Activated T-cell treated with anti-CD3 and anti-CD28 coated beads for 48 hours (primary cell): ENCODE data around the gene COIL.
"Not testable (repeated sequence)": the region's sequence is repeated elsewhere in the genome, so short reads cannot be mapped to it uniquely, and the experiment has no call there.

Experiments used
- DNase-seq: peaks from one replicate; pipeline ENCODE4 v3.0.0-alpha.2; 2020; ENCODE audit warnings: low read depth

Gene COIL

DNA sequence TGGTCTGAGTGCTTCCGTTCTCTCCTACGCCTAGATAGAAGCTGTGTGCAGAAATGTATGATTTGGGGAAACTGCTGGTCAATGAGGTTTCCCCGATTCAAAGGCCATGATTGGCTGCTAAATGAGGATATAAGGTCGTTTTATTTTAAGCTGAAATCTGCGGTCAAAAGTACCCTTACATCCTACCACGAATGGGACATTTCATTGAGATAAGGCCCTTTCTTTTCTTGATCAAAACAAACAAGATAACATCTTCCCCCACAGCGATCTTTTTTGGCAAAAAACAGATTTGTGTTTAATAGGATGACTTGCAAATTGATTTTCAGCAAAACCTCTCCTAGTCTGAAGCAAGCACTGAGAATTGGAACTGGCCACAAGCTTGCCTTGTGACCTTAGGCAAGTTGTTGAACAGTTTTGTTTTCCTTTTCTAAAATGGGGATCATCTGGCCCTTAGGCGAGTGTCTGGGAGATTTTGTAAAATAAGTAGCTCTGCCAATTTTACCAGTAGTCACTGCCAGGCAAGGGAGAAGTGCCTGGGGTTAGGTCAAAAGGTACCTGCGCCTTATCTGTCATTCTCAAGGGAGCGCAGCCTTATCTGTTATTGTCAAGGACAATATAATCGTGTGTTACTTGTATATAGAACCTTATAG is 17.7 kb upstream of the COIL start:
- no peak for DNase-seq

DNA sequence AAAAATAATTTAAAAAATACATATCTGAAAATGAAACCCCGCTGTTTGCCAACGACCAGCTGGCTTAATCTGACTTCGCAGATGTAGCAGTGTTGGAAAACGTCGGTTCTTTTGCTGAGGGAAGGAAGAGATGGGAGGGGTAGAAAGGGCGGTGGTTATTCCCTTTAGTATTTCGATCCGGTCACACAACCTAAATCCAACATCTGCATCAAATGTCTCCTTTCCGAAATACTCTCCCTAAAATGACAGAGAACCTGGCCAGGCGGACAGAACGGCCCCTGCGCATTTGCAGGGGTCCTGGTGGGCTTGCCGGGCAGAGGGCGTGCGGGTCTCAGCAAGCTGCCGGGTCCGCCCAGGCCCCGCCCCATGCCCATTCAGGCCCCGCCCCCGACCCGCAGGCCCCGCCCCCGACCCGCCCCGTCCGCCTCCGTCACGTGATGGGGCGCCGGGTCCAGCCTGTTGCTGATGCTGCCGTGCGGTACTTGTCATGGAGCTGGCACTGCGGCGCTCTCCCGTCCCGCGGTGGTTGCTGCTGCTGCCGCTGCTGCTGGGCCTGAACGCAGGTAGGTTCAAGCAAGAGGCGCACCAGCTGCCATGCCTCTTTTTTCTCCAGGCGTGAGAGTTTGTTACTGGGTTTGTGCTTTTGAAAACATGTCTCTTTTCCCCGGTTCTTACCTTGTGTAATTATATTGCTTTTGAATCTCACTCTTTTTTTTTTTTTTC is 17.0 kb upstream of the COIL start, which contains the start of gene SCPEP1:
TSS of gene SCPEP1 (plus strand) at position 459 of the 723 bp plus-strand sequence. CDS start at position 488, 29 bp downstream.
- DNase-seq, result peak; percentile 79

DNA sequence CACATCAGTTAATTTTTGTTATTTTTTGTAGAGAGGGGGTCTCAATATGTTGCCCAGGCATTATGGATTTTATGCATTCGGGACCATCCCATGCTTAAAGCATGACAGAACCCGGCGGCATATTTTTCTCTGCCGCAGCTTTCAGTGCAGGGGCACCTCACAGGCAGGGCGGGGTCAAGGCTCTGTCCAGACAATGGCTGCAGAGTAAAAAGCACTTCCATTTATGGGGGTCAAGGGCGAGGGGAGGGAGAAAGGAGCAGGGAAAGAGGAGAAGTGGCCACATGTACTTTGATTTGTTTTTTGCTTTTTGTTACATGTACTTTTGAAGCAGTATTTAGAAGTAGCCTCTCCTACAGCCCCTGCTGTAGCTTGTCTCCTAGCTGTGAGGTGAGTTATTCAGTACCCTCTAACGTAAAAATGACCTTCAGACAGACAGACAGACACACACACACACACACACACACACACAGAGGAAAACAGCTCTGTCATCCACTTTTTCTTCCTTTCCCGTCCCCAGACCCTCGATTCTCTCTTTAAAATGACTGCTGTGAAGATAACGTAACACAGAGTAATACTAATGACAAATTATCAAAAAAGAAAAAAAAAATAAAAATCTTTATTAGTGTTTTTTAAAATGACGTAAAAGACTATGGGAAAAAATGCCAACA is 16.2 kb upstream of the COIL start:
- no peak for DNase-seq

DNA sequence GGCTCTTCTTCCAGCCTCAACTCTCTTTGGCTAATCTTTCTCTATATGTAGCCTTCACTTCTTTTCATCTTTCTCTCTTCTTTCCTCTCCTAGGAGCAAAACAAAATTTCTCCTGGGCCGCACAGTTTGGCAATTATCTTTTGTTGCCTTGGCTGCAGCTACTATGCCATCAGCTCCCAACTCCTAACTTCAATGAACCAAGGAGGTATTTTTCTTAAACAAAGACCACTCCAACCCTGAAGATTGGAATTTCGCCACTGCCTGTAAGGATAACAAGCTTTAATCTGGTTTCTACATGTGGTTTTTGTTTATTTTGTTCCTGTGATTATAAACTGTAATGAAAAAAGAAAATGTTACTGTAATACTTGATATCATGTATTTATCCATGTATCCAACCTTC is 14.8 kb upstream of the COIL start:
- no peak for DNase-seq

DNA sequence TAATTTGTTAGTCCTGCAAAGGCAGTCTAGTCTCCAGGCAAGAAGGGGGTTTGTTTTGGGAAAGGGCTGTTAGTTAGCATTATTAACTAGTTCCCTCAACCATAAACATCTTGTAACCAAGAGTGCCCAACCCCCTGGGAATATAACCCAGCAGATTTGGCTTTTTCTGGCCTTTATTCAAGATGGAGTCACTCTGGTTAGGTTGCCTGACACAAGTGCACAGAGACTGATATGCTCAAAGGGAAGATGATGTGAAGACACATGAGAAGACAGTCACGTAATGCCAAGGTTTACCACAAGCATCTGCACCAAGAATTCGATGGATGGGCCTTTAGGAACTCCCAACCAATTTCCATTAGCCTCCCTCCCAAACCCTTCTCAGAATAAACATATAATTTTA is 13.2 kb upstream of the COIL start:
- DNase-seq, result no peak

DNA sequence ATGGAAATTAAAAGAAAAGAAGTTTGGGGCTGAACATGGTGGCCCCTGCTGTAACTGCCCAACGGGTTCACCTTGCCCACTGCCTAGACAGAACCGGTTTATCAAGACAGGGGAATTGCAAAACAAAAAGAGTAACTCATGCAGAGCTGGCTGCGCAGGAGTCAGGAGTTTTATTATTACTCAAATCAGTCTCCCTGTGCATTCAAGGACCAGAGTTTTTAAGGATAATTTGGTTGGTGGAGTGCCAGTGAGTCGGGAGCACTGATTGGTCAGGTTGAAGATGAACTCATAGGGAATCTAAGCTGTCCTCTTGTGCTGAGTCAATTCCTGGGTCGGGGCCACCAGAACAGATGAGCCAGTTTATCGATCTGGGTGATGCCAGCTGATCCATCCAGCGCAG is 12.7 kb upstream of the COIL start:
- DNase-seq, result no peak

DNA sequence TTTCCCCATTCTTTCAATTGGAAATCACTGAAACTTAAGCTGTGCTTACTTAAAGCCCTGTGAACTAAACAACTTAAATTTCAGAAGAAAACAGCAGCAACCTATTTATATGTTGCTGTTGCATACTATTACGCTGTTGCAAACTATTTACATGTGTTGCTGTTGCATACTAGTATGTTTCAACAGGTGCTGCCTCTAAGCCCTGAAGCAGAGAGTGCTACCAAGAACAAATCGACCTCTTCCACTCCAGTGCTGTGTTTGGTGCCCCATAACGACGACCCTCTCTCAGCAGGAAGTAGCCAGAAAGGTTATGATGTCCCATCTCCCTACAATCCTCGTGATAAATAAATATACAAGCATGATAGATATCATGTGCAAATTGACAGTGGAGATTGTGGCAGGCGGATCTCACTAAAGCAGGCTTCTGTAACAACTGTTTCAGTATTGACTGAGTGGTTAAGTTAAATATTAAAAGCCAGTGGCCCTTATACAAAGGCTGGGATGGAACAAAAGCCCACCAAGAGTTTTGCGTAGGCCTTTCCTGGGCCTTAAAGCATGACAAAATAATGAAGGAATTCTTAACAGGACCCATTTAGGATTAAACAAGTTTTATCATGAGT is 11.4 kb upstream of the COIL start:
- no peak for DNase-seq

DNA sequence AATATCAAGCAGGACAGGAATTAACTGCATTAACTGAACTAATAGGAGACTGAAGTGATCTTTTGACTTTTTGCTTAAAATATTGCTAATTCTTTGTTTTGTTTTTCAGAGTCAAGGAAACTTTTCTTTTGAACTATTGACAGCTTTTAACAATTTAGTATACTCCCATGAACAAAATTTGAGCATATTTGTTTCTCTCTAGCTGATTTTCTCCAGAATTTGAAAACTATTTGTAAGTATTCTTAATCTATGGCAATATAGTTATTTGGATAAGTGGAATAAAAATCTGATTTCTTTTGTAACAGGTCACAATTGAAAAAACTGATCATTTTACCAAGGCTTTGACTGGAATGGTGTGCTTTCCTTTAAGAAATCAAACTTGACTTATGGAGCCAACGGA is 10.1 kb upstream of the COIL start:
- DNase-seq, result no peak

DNA sequence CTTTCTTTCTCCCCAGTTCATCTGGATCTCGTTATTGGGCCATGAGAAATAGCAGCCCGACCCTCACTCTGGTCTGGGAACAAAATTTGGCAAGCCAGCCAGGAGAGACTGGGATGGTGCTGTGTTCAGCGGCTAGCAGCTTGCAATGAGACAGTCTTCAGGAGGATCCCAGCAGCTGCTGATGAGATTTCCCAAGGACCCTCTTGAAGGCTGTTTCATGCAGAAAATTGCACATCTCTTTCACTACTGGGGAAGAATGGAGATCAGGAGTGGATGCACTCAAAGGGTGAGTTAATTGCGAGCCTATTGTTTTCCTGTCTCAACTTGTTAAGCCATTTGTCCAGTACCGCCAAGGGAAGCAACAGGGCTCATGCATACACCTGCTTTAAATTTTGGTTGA is 5.5 kb upstream of the COIL start:
- no peak for DNase-seq

DNA sequence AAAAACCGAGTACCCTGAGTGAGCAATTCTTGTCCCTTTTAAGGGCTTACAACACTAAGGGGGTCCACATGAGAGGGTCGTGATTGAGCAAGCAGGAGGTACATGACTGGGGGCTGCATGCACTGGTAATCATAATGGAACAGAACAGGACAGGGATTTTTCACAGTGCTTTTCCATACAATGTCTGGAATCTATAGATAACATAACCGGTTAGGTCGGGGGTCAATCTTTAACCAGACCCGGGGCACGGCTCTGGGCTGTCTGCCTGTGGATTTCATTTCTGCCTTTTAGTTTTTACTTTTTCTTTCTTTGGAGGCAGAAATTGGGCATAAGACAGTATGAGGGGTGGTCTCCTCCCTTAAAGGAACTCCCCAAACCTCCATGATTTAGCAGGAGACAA is 4.8 kb upstream of the COIL start:
- not testable (repeated sequence) for DNase-seq

DNA sequence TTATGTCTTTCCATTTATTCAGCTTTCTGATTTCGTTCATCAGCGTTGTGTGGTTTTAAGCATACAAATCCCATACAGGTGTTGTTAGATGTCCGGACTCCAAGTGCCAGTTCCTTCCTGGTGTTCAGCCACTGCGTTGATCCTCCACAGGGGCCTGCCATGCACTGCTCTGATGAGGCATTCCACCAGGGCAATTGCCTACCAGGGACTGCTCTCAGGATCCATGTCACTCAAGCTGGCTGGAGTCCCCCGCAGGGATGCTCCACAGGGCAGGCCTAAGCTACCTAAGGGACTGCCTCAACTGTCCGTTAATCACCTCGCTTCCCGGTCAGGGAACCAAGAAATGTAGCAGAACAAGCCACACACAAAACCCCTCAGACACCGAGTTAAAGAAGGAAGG is 4.4 kb upstream of the COIL start:
- not testable (repeated sequence) for DNase-seq

DNA sequence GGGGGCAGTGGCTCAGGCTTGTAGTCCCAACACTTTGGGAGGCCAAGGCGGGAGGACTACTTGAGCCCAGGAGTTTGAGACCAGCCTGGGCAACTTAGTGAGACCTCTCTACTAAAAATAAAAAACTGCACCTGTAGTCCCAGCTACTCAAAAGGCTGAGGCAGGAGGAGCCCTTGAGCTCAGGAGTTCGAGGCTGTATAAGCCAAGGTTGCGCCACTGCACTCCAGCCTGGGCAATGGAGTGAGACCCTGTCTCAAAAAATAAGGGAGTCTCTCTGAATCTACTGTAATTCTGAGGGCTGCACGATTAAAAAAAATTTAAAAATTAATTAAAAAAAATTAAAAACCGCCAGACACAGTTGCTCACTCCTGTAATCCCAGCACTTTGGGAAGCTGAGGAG is 3.9 kb downstream of the COIL start:
- no peak for DNase-seq

DNA sequence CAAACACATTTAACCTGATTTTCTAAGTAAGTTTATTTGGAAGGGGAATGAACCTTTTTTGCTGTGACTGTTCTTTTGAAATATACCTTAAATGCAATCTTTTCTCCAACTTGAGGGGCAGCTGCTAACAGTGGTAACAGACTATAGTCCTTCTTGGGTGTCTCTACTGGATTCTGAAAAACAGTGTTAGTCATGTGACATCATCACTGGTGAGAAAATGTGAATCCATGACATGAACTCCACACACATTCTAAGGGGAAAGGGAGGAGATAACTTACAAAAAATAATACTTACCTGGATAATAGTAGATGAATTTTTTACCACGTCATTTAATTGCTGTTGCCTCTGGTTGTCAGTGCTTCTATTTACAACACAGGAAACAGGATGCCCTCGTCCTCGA is 11.3 kb downstream of the COIL start:
- no peak for DNase-seq

DNA sequence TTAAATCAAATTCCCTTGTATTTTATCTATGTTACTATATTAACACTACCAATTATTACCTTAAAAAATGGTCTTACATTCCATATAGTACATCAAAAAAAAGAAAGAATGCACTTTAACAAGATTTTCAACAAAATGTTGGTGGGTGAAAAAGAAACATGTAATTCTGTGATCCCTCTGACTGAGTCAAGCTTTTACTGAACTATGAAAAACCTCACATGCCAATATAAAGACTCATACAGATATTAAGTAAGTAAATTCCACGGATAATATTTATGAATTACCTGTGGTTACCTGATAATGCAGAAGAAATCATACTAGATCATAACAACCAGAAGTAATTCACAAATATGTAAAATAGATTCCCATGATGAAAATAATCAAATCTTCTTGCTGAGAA is 12.4 kb downstream of the COIL start:
- DNase-seq, result no peak

DNA sequence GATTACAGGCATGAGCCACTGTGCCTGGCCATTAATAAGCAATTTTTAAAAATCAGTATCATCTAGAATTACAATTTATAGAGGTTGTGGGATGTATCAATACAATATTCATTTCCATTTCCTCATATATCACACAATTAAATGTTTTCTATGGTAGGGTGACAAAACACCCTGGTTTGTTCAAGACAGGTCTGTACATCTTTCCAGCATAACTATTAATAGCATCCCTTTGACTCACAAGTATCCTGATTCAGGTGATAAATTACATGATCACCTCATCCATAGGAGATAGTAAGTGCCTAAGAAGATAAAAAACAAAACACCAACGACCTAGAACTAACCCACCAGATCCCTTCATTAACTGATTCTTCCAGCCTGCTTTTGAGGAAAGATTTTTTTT is 13.1 kb downstream of the COIL start:
- DNase-seq, result no peak

DNA sequence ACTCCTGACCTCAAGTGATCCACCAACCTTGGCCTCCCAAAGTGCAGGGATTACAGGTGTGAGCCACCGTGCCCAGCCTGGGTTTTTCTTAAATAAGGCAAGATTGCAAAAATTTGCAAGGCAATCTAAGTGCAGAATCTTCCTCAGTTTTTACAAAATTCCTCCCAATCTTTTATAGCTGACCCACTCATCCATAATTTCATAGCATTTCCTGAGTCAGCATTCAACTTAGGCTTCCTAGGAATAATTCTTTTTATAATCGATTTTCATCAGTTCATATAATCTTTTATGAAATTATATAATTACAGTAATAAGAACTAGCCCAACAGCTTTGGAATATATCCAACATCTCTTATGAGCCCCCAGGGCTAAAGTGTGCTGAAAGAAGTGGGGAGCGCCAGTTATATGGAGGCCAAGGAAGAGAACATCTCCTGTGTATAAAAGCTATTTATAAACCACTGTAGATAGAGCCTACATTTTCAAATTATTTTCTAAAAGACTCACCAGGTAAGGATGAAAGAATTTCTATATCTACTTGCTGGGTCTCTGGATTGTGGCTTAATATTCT is 14.8 kb downstream of the COIL start:
- DNase-seq, result no peak

DNA sequence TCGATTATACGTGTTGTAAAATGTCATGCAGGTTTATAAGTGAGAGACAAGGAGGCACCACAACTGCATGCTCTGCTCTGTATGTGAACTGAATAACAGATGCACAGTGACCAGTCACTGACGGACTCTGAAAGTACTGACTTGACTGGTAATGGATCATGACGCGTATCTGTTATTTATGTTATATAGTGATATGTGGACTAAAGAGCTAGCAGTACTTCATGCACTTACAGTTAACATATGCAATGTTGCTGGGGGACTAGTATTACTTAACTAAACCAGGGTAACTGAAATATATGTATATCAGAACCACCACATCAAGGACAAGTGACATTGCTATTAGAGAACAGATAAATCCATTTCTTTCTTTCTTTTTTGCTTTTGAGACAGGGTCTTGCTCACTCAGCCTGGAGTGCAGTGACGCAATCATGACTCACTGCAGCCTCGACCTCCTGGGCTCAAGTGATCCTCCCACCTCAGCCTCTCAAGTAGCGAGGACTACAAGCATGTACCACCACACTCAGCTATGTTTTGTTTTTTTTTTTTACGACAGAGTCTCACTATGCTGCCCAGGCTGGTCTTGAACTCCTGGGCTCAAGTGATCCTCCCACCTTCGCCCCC is 17.2 kb downstream of the COIL start:
- DNase-seq, result peak; percentile 9

DNA sequence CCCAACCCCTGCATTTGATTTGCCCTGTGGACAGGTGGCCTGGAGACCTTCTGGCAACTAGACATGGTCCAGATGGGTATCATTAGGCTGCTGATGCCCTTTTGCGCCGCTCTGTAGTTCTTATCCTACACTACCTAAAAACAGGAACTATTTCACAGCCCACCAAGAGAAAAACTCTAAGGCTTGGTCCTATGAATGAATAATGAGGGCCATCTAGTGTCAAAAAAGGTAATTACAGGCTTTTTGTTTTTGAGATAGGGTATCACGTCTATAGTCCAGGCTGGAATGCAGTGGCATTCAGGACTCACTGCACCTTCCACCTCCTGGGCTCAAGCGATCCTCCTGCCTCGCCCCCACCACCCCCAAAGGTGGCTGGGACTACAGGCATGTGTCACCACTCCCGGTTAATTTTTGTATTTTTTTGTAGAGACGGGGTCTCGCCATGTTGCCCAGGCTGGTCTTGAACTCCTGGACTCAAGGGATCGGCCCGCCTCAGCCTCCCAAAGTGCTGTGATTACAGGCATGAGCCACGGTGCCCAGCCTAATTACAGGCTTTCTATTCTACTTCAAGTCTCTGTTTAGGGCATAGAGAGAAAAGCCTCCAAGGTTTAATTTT is 20.9 kb downstream of the COIL start:
- no peak for DNase-seq

DNA sequence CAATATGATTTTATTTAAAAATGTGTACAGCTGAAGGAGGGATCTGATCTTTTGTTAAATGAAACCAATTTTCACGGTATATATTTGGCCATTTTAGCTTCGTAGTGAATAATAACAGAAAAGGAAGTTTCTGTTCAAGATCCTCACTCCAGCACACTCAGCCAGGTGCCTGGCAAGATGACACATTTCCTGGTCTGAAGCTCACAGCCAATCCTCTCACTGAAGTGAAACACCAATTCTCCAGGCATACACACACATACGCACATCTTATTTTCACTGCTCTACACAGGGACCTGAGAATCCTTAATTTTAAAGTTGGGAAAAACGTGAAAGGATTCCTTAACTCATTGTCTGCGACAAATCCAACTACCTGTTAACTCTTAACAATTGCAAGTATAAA is 22.6 kb downstream of the COIL start:
- DNase-seq, result not testable (repeated sequence)

DNA sequence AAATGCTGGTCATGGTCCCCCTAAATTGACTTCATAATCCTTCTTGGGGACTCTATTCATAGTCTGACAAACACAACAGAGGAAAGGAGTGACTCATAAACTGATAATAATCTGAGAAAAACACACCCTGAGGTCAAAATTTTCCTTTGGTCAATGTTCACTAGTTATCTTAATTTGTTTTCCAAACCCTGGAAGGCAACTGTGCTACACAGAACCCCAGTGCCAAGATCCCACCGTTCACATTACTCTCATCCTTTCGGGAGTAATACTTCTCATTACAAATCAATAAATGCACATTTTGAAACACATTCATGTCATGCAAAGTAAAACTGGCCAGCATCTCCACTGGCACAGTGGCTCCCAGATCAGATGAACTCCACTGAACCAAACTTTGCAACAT is 23.2 kb downstream of the COIL start:
- no peak for DNase-seq

DNA sequence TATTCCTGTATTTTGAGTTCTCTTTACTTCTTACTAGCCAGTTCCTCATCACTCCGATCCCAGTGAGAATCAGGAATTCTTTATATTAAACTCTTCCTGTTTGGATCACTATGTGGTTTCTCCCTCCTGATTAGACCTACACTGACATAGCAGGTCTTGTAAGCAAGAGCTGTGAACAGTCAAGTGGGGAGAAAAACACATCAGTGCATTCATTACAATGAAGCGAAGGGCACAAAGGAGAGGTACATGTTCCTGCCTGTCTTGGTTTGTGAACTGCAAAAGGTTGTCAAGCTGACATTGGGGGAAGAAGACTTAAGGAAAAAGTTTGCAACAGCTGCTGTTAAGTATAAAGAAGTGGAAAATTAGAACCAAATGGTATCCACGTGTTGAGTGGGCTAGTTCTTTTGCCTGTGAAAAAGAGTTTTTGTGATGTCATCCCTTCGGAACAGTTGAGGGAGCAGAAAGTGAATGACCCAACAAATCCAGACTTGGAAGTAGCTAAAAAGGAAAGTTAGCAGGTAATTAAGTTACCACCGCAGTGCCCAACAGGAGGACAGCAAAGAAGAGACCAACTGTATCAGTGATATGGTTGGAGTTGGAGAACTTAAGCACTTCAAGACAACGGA is 24.0 kb downstream of the COIL start:
- no peak for DNase-seq
